Astrocyte of the cerebellum (primary cell): ENCODE results near the gene PITPNC1.
"Not testable (repeated sequence)": the region's sequence is repeated elsewhere in the genome, so short reads cannot be mapped to it uniquely, and the experiment has no call there.

ENCODE experiments used
- DNase-seq: peaks from one replicate; pipeline ENCODE4 v3.0.0-alpha.2; 2011; ENCODE audit warnings: low read depth
- H3K4me3 ChIP-seq: 2 replicates; pipeline ENCODE4 v1.5.1; 2011; ENCODE audit warnings: mild to moderate bottlenecking, low read depth, low read length, moderate library complexity
- CTCF ChIP-seq: IDR thresholded peaks from 2 replicates; pipeline ENCODE4 v1.5.1; 2012; ENCODE audit warnings: low read length, low read depth, moderate library complexity, mild to moderate bottlenecking; ENCODE audit errors: missing control alignments
- in situ Hi-C: cut with HindIII; loops from 2 replicates; pipeline ENCODE4 v1.10.0; 2017; ENCODE audit warnings: low sequenced_read_pairs

Gene PITPNC1

GRCh38 chr17:67400193-67400592, 23.1 kb downstream of the PITPNC1 start:
- in situ Hi-C loops, result no loop called here
- no peak for TF ChIP-seq CTCF
- no peak for DNase-seq

GRCh38 chr17:67401106-67401505, 24.0 kb downstream of the PITPNC1 start:
- TF ChIP-seq CTCF, result no peak
- no peak overlapping the region for H3K4me3 ChIP-seq
- in situ Hi-C loops, result no loop called here
- no peak for DNase-seq

More at GRCh38 chr17:67400193-67400592, 23.1 kb downstream of the PITPNC1 start:
- H3K4me3 ChIP-seq, result no peak overlapping the region

- in situ Hi-C loops, result no loop called here
- no peak for TF ChIP-seq CTCF
- no peak overlapping the region for H3K4me3 ChIP-seq
- no peak for DNase-seq
Observed at GRCh38 chr17:67401598-67402504, 24.8 kb downstream of the PITPNC1 start.

GRCh38 chr17:67403065-67403464, 26.0 kb downstream of the PITPNC1 start:
- no peak for DNase-seq
- no peak for TF ChIP-seq CTCF
- in situ Hi-C loops, result no loop called here
- H3K4me3 ChIP-seq, result no peak overlapping the region

GRCh38 chr17:67403483-67403882, 26.4 kb downstream of the PITPNC1 start:
- in situ Hi-C loops, result no loop called here
- TF ChIP-seq CTCF, result no peak
- no peak for DNase-seq
- no peak overlapping the region for H3K4me3 ChIP-seq

- DNase-seq, H3K4me3 ChIP-seq: not testable (repeated sequence)
- in situ Hi-C loops, result loop anchor here (5.0 kb wide), 1 partner anchor 74 kb away; no protein-coding TSS in a partner anchor
Observed at GRCh38 chr17:67408455-67408830, 31.4 kb downstream of the PITPNC1 start.

GRCh38 chr17:67411397-67411796, 34.3 kb downstream of the PITPNC1 start:
- no peak for TF ChIP-seq CTCF
- no peak overlapping the region for H3K4me3 ChIP-seq
- no peak for DNase-seq
- in situ Hi-C loops, result no loop called here
